Ramos (cell line): ENCODE measurements around the gene NEUROD6.

Experiments used
- in situ Hi-C: fragments of 300-500 bp; cut with MboI; formaldehyde crosslinking; loops from one replicate; pipeline ENCODE4 v1.14.3; 2022; ENCODE audit warnings: low sequenced_read_pairs; ENCODE audit not compliant: unreplicated experiment

NEUROD6 gene

GRCh38 chr7:31340603-31341002 is at the start of gene NEUROD6:
TSS of gene NEUROD6 (minus strand) at chr7:31340726. CDS start at chr7:31339268, 1,458 bp downstream.
- in situ Hi-C loops: no loop called here

- in situ Hi-C loops: no loop called here
Observed at GRCh38 chr7:31384466-31384865, 43.9 kb upstream of the NEUROD6 start.

DNA sequence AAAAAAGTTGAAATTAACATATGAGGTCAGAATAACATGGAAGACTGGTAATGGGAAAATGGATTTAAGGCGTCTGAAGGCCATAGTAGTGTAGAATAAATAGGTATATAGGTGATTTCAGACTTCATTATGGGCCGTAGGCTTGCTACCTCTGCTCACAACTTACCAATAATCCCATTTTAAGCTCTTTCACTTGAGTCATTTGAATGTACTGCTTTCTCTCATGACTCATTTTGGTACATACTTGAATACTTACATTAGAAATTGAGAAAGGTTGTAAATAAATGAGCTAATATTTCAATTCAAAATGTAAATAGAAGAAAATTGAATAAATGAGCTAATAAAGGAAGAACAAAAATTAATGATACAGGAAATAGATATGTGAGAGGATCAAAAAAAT is 42.2 kb upstream of the NEUROD6 start:
- in situ Hi-C loops: no loop called here

GRCh38 chr7:31373337-31374289 is 33.1 kb upstream of the NEUROD6 start:
- in situ Hi-C loops: no loop called here

DNA sequence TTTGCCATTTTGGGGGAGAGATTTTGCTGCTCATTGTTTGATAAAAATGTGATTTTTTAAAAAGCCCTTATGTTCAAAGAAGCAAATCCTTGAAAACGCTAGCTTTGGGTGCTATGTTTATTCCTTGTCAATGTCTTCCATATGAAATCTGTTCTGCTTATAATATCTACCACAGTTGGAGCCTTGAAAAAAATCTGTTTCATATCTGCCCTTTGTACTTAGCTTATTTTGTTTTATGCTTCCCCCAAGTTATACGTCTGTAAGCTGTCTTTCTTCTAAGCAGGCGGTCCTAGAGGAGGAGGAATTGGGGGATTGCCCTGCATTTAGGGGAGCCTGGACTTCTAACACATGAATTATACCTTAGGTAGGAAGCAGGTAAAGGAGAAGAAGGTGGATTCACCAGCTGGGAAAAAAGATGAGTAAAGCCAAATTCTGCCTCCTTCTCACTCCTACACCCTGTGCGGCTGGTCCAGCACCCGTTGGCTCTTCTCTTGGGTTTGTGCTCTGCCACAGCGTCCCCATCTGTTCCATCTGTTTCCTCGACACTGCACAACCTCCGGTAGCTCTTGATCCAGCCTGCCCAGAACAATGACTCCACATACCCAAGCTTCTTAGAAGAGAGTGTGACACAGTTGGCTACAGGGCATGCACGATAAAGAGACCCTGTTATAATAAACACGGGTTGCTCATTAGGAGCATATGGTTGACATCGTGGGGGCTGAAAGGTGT is 31.9 kb upstream of the NEUROD6 start:
- in situ Hi-C loops: no loop called here

GRCh38 chr7:31371621-31372020 is 31.1 kb upstream of the NEUROD6 start:
- in situ Hi-C loops: no loop called here

DNA sequence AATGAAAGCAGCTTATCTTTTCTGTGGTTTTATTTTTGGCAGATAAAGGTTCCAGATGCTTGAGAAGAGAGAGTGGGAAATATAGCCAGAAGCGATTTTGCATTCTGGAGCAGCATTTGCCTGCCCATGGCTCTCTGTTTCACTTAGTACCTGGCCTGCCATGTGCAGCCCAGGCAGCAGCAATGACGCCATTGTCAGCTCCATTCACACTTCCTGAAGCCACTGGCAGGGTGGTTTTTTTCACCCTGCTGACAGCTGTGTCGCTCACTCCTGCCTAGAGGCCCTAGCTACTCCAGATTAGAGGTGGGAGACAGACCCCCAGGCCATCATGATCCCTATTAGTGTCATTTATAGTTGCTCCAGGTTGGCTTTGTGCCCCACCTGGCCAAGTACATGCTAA is 30.1 kb upstream of the NEUROD6 start:
- in situ Hi-C loops: no loop called here

GRCh38 chr7:31368620-31369019 is 28.1 kb upstream of the NEUROD6 start:
- in situ Hi-C loops: no loop called here

- in situ Hi-C loops: no loop called here
Observed at GRCh38 chr7:31363496-31363895, 23.0 kb upstream of the NEUROD6 start.

DNA sequence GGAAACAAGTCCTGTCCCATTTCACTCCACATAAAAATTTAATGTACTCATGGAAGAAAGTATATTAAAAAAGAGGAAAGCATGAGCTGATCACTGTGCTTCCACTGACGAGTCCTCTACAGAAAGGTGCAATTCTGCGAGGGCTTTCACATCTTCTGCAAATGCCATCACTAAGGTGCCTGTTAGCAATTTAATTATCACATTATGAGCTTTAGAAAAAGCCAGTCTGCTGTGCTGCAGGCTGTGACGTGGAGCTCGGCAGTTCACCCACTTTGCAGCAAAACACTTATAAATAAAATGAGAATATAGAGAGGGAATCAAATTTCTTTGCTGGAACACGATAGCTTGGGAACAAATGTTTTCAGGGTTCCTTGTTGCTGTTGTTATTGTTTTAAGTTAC is 22.5 kb upstream of the NEUROD6 start:
- in situ Hi-C loops: no loop called here

GRCh38 chr7:31362401-31362800 is 21.9 kb upstream of the NEUROD6 start:
- in situ Hi-C loops: no loop called here

DNA sequence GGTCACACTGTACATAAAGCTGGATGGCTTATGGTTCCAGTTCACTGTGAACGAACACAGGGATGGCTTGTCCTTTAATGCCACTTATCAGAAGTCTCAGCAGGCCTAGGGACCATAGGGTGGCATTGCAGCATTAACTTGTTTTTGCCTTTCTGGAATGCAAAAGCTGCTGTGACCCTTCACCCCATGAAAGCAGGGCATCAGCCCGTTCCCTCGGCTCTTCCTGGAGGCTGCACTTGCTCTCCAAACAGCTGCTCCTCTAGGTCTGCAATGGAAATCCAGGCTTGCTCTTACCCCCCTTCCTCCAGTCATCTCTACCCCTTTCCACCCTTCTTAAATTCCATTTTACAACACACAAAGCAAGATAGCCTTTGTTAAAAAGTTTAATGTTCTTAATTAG is 17.9 kb upstream of the NEUROD6 start:
- in situ Hi-C loops: no loop called here

DNA sequence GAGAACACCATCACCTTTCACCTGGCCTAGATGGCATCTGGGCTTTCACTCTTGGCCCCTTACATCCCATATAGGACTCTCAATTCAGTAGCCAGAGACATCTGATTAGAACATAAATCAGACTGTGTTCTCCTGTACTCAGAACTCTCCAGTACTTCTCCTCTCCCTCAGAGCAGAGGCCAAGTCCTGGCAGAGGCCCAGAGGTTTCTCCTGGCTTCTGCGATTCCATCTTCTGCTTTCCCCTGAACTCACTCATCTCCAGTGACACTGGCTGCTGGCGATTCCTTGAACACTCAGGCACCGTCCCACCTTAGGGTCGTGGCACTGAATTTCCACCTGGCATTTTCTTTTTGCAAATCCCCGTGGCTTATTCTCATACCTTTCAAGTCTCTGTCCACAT is 4.9 kb upstream of the NEUROD6 start:
- in situ Hi-C loops: no loop called here

DNA sequence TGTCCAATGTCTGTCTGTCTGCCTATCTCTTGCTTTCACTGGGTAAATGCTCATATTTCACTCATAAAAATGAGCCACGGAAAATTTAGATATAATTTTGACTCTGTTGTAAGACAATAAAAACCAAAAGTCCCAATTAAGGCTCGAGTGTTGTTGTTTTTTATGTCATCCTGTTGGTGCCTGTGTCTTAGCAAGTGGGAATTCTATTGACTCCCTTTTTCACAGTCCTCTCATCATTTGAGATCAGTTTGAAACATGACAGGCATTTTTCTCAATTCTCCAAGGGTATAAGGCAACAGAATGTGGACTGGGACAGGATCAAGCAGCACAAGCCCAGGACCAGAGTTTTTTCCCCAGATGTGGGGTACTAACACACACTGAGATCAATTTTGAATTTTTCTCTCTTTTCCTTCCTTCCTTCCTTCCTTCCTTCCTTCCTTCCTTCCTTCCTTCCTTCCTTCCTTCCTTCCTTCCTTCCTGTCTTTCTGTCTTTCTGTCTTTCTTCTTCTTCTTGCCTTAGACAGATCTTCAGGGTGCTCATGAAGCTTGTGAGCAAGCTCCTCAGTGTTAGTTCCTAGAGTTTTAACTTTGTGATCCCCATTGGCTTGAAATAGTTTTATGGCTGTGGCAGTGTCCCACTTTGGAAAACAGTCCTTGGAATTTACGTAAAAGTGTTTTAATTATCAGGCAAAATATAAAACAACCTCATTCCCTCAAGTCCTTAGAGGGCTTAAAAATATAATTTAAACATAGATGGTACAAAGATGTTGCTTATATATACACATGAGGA is 3.2 kb upstream of the NEUROD6 start:
- in situ Hi-C loops: no loop called here

DNA sequence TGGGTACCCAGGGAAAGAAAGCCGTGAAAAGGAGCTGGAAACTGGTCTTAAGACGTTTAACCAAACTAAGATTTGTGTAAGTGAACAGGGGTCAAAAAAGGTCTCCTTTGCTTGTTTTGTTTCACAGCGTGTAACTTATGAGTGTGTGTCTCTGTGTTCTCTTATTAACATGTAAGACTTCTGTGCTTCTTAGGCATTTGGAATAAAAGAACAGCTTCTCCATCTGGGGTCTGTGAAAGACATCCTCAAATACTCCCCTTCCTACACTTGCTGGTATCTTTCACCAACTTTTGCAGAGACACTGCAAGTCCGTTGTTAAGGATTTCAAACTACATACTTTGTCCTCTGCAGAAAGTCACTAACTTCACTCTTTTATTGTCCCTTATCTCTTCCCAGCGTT is 615 bp upstream of the NEUROD6 start:
- in situ Hi-C loops: no loop called here

- in situ Hi-C loops: no loop called here
Observed at GRCh38 chr7:31340051-31340450, 475 bp downstream of the NEUROD6 start.

DNA sequence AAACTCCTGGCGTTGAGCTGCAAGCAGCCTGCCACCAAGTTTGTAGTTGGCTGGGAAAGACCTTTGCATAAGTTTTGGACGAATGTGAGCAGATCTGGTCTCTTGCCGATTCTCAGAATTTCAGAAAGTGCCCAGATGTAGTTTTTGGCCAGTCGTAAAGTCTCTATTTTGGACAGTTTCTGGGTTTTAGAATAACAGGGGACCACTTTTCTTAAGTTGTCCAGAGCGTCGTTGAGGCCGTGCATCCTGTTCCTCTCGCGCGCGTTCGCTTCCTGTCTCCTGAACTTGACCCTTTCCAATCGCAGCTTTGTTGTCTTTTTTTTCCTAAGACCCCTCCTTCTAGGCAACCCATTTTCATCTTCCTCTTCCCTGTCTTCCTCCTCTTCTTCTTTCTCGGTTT is 1.8 kb downstream of the NEUROD6 start:
- in situ Hi-C loops: no loop called here

DNA sequence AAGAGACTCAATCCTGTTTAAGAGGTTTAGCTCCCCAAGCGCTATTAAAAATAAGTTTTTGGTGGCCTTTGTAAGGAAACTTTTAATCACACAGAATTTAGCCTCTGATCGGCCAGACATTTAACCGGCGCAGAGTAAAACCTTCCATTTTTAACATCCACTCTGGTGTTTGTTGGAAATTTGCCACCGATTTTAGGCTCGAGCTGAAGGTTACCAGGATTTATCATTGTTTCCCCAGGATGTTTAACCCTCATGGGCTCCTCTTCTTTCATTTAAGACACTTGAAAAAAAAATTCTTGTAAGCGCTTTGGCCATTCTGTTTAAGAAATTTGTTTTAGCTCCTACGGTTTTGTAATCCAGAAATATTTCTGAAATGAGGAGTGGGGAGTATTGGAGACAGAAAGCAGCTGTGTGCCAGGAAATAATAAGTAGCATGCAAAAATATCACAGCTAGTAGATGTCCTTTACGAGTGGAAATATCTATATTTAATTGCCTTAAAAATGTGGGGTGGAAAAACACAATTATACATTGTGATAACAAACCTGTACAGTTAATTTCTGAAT is 3.4 kb downstream of the NEUROD6 start:
- in situ Hi-C loops: no loop called here

DNA sequence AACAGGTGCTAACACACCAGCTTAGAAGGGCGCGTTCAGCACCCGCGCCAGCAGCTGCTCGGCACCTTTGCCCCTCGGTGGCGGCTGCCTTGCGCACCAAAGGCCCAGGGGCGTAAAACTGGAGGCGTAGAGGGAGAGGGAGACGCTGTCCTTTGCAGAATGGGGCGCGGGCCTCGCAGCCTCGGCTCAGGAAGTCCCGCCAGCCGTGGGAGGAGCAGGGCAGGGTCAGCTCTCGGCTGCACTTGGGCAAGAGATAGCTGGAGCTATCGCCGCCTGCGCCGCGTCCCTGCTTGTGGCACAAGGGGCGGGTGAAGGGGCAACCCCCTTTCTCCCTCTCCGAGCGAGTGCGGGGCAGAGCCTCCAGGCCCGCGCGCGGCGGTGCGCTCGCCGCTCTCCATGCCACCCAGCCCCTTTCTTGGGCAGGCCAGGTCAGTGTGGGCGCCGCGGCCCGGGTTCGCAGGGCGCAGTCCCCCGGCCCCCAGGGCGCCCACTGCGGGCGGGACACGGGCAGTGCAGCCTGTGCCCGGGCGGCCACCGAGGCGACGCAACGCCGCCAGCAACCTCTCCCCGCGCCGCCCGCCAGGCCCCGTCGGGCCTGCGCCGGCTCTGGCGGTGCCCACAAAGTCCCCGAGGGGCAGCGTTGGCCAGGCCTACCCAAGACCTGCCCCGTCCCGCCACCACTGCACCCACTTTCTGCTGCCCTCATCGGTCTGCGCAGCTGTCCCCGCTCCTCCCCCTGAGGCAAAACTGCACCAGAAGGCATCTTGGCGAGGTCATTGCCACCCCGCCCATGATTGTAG is 4.1 kb downstream of the NEUROD6 start:
- in situ Hi-C loops: no loop called here

GRCh38 chr7:31335884-31336201 is 4.7 kb downstream of the NEUROD6 start:
- in situ Hi-C loops: no loop called here
